Limb (tissue), 2 donors: ENCODE results near the gene COG4.

Experiments
- DNase-seq, 2 donors: peaks; one replicate each; pipeline ENCODE4 v3.0.0-alpha.2; 2016; ENCODE audit errors: extremely low spot score in 2 of 2

COG4 gene

DNA sequence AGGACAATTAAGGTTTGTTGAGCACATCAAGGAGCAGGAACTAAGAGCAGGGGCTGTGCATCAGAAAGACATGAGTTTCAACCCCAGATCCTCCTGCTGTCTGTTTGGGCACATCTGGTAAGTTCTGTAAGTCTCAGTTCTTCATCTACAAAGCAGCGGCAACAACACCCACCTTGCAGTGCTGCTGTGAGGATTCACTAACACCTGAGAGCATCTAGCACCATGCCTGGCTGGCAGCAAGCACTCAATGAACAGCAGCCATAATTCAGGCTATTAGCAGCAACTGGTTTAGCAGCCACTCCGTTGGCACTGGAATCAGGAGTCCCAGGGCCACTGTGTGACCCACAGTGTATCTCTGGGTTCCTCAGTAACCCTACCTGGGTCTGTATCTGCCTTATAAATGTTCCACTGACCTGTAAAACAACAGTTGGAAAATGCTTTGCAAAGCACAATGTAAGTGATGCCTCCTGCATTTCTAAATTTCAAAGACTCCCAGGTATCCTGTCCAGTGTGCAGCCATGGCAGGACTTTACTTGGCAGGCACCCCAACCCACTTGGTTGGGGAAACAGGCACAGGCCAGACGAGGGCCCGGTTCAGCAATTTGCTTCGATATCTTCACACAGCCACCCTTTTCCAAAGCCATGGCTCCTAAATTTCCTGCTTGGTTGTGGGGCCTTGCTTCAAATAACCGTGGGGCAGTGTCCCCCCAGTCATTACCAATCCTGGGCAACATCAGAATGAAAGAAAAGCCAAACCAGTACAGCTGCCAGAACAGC, 88.7 kb downstream of the COG4 start:
- no peak for DNase-seq

DNA sequence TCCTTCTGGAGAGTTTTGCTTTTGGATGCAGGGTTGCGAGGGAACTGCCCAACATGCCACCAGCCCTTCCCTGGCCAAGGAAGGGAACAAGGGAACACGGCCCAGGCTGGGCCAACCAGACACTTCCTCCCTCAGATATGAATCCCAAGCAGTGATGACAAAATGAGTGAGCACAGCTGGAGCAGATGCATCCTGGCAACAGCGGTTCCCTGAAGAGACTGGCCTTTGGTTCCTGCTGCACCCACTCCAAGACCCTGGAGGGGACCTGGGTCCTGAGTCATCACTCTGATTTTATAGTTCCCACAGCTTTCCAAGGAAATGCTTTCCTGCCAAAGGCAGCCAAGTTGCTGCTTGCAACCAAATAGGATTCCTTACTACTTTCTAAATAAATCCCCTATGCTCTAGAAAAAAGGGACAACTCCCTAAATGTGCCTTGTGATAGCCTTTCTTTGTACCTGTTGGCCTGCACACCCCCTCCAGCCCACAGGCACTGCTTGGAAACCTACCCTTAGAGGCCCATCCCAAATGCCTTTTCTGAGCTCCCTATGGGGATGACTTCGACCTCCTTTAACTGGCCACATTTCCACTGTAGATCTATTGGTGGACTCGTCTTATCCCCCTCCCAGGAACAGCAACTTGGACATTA, 89.8 kb downstream of the COG4 start:
- DNase-seq, result no peak

DNA sequence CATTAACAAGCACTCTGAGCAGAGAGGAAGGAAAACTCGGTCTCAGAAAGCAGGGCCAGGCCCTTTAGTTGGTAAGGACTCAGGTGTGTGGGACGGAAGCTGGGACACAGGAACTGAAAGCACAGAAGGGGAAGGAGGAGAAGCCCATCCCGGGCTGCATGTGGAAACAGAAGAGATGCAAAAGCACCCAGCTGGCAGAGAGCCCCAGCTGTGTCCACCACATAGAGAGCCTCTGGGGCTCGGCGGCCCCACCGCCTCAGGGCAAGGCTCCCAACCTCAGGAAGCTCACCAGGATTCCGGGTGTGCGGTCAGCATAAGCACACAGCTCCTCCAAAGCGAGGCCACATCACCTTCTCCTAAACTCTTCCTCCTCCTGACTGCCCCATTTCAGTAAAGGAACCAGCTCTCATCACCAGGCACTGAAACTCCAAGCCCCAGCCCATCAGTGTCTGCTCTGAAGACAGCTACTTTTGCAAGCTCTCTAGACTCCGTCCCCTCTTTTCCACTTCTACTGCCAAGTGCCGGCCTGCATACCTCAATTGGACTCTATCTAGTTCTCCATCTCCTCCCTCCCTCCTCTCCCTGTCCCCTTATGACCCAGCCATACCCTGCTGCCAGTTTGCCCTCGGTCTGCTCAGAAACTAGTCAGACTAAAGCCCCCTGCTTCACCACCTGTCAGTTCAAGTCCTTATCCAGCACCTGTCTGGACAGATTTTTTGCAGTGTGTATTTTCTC, 90.5 kb downstream of the COG4 start:
- no peak for DNase-seq

DNA sequence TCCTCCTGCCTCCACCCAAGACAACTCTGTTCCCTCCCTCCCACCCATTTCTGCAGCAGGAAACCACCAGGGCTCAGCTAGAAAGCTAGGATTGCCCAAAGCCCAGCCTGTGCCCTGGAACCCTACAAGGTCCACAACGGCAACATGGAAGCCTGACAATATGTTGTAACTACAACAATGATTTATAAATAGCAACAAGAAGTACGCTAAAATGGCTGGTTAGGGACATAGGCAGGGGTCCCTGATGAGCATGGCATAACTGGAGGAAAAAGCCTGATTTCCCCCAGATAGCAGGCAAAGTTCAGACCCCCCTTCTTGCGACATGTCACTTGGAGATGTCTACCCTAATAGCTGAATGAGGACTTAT, 91.0 kb downstream of the COG4 start:
- no peak for DNase-seq

DNA sequence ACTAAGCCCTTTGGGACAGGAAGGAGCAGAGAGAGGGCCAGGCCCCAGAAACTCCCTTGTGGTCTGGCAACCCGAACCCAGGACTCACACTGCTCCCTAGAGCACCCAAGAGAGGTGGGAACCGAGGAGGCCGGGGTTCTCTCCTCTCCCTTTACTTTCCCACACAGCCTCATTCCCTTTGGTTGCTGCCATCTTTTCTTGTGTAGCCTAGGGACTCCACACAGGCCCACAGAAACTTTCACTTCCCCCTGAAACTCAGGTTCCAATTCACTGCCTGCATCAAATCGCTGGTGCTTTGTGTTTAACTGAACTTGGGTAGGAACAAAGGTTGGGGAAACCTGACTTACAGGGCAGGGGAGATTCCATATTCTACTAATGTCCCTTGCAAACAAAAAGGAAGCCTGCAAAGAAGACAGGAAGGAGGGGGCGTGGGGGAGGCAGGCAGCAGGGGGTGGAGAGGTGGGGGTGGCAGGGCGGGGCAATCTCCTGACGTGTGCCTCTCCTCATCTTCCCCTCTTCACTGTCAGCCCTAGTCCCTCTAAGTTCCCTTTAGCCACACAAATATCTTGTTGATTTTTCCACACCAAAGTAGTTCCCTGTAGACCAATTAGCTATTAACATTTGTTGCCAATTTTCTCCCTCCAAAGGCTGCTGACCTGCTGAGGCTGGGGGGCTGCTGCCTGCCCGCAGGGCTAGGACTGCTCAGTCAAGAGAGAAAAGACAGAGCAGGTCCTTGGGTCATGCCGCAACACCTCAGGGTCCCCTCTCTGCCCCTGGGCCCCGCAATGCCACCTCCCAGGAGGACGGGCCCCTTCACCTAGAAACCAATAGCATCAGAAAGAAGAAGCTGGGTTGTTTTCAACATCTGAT, 92.5 kb downstream of the COG4 start:
- DNase-seq, result no peak
